GM21529 (cell line): ENCODE measurements around the gene RANBP3.

Source experiments
- ATAC-seq: cut with Tn5 transposase; IDR thresholded peaks from one replicate; pipeline ENCODE4 v1.9.1; 2021; ENCODE audit not compliant: unreplicated experiment

The RANBP3 gene

GRCh38 chr19:5905114-5905778, 72.7 kb downstream of the RANBP3 start:
- no peak for ATAC-seq

- ATAC-seq = peak; percentile 78
Observed at GRCh38 chr19:5904352-5905113, 73.4 kb downstream of the RANBP3 start, which contains the start of gene VMAC. TSS of gene VMAC (plus strand) at chr19:5904872. CDS start at chr19:5904891, 19 bp downstream.

DNA sequence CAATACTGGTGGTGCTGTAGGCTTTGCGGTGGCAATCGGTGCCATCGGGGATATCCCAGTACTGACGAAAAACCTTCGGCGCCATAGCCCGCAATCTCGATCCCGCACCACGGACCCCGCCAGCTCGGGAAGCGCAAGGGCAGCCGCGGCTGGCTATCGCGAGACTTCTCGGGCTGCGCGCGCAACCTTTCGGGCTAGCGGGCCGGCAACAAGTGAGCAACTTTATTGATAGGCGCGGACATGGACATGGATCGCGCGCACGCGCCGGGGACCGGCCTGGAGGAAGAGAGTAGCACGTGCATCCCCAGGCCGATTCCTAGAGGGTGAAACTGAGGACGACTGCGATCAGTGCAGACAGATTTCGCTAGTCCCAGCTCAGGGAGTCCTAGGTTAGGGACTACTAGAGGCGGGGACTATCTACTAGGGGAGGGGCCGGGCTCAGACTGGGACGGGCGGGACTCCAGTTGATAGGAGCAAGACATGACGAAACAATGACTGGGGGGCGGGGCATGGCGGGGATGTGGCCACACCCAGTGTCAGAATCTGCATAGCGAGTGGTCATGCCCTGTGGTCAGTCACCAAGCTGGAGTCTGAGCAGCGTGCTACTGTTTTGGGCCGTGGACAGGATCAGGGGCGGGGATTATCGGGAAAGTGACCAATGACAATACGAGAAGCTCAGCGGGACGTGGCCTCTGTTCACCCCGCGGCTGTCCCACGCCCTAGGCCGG, 74.2 kb downstream of the RANBP3 start, which contains the start of gene NDUFA11:
Gene NDUFA11 (minus strand): TSS at position 167 of the 728 bp plus-strand sequence. CDS start 82 bp downstream, at position 85.
- ATAC-seq = peak; percentile 38

GRCh38 chr19:5903056-5903623, 74.8 kb downstream of the RANBP3 start:
- ATAC-seq = no peak

DNA sequence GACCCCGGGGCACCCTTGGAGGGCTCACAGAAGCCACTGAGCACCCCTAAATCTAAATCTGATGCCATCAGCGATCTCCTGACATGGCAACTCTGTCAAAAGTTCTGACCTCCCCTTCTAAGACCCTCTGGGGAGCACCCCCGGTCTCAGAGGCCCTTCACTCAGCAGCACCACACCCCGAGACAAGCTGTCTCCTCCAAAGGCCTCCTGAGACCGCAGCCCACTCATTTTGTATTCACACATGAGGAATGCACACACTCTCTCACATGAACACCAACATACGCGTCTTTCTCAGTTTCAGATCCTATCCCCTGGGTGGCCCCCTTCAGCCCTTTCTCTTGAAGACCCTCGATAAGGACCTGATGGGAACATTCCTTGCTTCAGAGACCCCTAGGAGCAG, 77.0 kb downstream of the RANBP3 start:
- no peak for ATAC-seq

DNA sequence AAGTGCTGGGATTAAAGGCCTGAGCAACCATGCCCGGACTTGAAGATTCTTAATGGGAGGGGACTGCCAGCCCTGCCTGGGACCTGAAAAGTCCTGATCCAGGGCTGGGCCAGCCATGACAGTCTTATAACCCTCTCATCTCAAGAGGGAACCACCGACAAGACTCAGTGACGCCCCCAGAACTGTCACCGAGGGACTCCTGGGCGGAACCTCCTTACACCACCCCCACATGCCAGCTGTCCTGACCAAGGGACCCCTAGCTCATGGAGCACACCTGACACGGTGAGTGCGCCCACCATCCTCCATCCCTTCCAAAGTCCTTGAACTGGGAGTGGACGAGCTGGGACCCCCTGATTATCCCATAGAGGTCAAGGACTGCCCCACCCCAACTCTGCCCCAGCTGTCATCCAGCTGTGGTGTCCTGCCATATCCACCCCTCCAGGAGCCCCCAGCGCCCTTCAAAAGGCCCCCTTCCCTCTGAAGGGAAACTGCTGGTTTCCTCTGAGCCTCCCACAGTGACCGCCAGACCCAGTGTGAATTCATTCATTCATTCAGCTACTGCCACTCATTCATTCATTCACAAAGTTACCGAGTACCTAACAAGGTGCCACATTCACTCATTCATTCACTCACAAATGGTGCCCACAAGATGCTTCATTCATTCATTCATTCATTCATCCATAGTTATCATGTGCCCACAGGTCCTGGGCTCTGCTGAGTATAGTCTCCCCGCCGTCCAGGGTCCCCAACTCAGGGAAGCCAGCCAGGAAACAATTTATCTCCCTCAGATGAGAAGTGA, 78.0 kb downstream of the RANBP3 start:
- no peak for ATAC-seq

DNA sequence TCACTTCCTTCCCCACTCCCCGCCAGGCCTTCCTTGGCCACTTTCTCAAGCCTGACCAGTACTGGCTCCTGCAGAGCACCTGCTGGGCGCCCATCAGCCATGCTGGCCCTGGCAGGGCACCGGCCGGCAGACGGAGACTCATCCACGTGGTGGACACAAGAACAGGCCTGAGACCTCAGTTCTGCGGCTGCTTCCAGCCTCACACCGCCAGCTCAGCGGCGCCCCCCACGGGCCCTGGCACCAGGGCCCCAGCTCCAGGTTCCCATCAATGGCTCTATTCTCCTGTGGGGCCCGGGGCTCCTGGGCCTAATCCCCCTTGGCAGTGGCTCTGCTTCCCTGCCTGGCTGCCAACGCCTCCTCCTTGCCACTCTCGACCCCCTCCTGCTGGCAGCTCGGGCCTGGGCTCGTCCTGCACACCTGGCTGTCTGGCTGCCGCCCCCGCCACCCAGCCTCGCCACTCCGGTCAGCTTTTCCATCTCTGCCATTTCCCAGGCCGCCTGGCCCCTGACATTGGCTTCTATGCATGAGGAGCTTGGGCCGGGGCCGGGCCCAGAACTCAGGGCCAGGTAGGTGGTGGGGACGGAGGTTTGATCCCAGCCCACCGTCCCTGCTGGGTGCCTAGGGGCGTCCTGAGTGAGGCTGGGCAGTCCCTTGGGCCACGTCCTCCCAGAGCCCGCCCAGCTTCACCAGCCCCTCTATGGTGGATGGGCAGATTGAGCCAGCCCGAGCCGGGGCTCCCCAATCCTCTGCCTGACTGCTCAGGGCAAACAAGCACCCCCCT, 80.6 kb downstream of the RANBP3 start:
- no peak for ATAC-seq

DNA sequence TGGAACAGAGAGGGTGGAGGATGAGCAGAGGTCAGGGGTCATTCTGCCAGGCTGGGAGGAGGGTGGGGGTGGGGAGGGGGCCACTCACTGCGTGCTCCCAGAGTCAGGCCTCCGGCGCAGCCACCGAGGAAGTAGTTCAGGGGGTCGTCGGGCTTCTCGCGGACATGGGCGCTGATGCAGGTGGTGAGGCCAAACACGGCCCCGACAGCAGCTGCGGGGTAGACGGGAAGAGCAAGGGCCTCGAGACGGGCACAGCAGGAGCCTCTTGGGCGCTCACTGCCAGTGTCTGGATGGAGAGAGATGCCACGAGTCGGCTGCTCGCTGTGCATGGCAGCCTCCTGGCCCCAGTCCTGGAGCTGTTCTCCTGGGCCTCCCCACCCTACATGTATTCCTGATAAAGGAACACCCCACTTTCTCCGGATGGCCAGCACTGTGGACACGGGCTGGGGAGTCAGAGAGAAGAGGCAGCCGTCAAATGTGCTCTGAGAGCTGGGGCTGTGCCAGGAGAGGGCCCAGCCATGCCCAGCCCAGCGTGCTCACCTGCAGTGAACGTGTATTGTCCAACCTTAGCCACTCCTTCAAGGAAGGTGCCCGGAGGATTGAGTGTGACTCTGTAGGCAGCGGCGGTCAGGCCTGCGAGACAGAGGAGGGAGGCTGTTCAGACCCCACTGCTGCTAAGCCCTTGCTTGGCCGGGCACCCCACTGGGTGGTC, 81.4 kb downstream of the RANBP3 start:
- ATAC-seq = no peak

DNA sequence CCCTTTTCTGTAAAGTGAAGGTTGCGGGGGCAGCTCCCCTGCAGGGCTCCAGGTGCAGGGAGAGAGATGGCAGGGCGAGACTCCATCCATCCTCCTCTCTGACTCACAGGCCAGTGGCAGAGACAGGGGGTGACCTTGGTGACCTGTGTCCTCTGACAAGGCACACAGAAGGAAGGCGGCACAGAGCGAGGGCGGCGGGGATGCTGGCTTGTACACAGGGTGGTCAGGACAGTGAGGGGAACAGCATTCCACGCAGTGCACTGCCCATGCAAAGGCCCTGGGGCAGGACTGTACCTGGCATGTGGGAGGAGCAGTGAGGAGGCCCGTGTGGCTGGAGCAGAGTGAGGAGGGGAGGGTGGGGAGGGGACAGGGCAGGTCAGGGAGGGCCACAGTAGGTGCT, 82.0 kb downstream of the RANBP3 start:
- no peak for ATAC-seq

DNA sequence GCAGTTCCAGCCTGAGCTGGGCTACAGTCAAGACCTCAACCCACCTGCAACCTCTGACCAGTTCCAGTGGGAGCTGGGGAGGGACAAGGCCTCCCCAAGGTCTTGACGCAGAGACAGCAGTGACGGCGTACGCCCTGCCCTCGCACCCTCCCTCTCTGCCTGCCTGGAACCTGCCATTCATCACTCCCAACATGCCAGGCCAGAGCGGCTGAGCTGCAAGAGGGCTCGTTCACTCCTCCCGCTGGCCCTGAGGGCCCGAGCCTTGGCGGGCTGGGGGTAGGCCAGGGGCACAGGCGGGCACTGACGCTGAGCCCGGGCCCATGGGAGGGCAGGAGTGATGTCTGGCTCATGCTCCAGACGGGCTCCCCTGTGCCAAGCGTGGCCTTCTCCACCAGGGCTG, 82.5 kb downstream of the RANBP3 start:
- ATAC-seq = no peak

DNA sequence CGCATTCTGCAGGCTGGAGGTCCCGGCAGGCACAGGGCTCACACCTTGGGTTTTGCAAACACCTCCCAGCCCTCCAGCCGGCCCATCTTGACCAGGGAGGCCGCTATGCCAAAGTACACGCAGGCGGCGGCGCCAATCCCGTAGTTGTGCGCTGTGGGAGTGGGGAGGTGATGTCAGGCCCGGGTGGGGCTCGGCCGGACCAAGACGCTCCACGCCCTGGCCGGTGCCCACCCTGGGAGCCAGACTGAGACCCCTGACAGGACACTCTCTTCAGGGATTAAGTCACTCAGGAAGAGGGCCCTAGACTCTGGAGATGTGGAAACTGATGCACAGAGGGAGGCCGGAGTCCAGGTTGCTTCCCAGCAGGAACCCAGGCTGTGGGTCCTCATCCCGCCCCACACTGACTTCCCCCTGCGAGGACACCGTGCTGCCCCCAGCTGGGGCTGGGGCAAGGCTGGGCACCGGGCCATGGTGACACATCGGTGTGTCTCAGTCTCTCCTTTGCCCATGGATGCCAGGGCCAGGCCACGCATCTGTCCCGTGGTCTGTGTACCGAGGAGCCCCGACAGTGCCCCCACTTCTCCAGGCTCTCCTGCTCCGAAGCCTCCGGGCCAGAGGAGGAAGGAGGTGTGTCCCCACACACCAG, 83.1 kb downstream of the RANBP3 start:
- no peak for ATAC-seq

GRCh38 chr19:5893907-5894703, 83.8 kb downstream of the RANBP3 start:
- ATAC-seq = no peak

DNA sequence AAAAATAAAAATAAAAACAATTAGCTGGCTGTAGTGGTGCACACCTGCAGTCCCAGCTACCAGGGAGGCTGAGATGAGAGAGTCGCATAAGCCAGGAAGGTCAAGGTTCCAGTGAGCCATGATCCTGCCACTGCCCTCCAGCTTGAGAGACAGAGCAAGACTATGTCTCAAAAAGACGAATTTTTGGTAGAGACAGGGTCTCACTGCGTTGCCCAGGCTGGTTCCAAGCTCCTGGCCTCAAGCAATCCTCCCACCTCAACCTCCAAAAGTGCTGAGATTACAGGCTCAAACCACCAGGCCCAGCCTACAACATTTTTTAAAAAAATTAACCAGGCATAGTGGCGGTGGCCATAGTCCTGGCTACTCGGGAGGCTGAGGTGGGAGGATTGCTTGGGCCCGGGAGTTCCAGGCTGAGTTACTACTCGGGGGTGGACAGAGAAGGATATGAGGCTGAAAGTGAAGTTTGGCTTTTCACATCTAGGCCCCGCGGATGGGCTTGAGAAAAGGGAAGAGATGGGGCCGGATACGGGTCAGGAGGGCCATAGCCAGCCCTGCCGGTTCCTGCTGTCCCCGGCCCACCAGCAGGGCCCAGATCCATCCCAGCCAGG, 84.5 kb downstream of the RANBP3 start:
- ATAC-seq = no peak

DNA sequence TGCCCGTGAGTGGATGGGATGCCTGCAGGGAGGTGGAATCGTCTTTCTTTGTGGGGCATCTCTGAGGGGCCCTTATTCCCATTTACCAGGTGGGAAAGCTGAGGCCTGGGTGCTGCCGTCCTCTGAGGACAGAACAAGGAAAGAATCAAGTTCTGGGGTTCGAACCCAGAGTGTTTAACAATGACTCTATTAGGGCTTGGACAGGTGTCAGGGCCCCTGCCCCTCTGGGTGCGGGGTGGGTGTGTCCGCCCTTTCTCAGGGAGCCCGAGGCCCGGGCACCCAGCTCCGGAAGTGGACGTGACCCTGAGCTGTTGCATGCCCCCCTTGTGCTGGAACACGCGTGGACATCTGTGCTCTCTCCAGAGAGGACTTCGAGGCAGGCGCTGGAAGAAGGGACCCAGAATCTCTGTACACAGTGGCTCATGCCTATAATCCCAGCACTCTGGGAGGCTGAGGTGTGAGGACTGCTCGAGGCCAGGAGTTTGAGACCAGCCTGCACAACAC, 85.1 kb downstream of the RANBP3 start:
- ATAC-seq = no peak

- no peak for ATAC-seq
Observed at GRCh38 chr19:5891938-5892771, 85.8 kb downstream of the RANBP3 start.

DNA sequence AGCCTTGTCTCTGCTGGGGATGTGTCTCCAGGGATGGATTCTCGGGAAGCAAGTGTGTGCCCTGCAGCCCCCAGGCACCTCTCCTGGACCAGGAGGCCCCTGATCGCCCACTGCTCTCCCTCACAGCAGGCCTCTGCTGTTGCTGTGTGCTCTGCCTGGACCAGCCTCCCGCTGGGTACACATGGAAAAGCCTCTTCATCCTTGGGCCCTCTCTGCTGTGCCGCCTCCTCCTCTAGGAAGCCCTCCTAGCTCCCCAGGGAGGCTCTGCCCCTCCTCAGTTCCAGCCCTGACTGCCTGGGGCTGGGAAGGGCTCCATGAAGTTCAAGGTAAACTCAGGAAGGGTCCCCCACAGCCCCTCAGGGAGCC, 86.4 kb downstream of the RANBP3 start:
- no peak for ATAC-seq
